LNCAP (cell line): ENCODE results near the gene SMO.

Source experiments
- CTCF ChIP-seq: fragments of 450-650 bp; IDR thresholded peaks from 2 replicates; pipeline ENCODE4 v1.5.1; 2017; ENCODE audit warnings: mild to moderate bottlenecking

Gene SMO

GRCh38 chr7:129256221-129256620 is 67.8 kb downstream of the SMO start:
- TF ChIP-seq CTCF, result no peak

GRCh38 chr7:129257168-129257567 is 68.7 kb downstream of the SMO start:
- no peak for TF ChIP-seq CTCF

GRCh38 chr7:129258649-129259389 is 70.4 kb downstream of the SMO start:
- TF ChIP-seq CTCF, result no peak

GRCh38 chr7:129262324-129262723 is 73.9 kb downstream of the SMO start:
- no peak for TF ChIP-seq CTCF
